Peyer's patch (tissue), 4 donors: ENCODE measurements around the gene PIN1. TPM values are rescaled to one million over a fixed set of nuclear protein-coding genes. Genes with fewer than 3 reads are reported as not detected.

Experiments
- DNase-seq, 3 donors: peaks; one replicate each; pipeline ENCODE4 v3.0.0-alpha.2; 2017 to 2019
- H3K27ac ChIP-seq, 4 donors: fragments of 200-600 bp; sonication (generic); one replicate each; pipeline ENCODE4 v1.5.1; 2016 to 2019
- H3K27me3 ChIP-seq, 2 donors: fragments of 200-600 bp; sonication (generic); one replicate each; pipeline ENCODE4 v1.5.1; 2019
- H3K36me3 ChIP-seq, 3 donors: fragments of 200-600 bp; sonication (generic); one replicate each; pipeline ENCODE4 v1.5.1; 2016 to 2019
- H3K4me1 ChIP-seq, 4 donors: fragments of 200-600 bp; sonication (generic); one replicate each; pipeline ENCODE4 v1.5.1; 2016 to 2019
- H3K4me3 ChIP-seq, 4 donors: fragments of 200-600 bp; sonication (generic); 1 replicate in 3 of 4; 2 replicates in 1 of 4; pipeline ENCODE4 v1.5.1; 2016 to 2019; ENCODE audit warnings: mild to moderate bottlenecking in 1 of 4
- H3K9me3 ChIP-seq, 4 donors: fragments of 200-600 bp; sonication (generic); one replicate each; pipeline ENCODE4 v1.5.1; 2016 to 2019; ENCODE audit warnings: mild to moderate bottlenecking in 1 of 4
- CTCF ChIP-seq, 6 experiments: fragments of 450-650 bp in 4 of 6; fragments of 200-600 bp in 2 of 6; sonication (generic) in 1 of 6; IDR thresholded peaks; one replicate each; pipeline ENCODE4 v1.5.1; 2017 to 2019; ENCODE audit warnings: antibody characterized with exemption in 6 of 6, mild to moderate bottlenecking in 3 of 6, moderate library complexity in 1 of 6
- POLR2A ChIP-seq, 2 donors: fragments of 450-650 bp; IDR thresholded peaks; one replicate each; pipeline ENCODE4 v1.5.1; 2017; ENCODE audit warnings: antibody characterized with exemption in 2 of 2, mild to moderate bottlenecking in 2 of 2, moderate library complexity in 2 of 2
- total RNA-seq, 4 donors: library from RNA; depleted of rRNA; stranded (reverse); fragments of >200 nt; gene quantifications; one replicate each; pipeline ENCODE4 v1.1.0, GENCODE V29; 2016

Gene PIN1
- total RNA-seq, 4 donors from 2014 or later = 35.7 to 89.1 (median 61.1) TPM

- H3K4me1 ChIP-seq = no peaks in the 10 kb centered on the region
- H3K9me3 ChIP-seq = no peaks in the 10 kb centered on the region
- H3K27me3 ChIP-seq = no peaks in the 10 kb centered on the region
- H3K27ac ChIP-seq = peak overlapping the region in 1 of 4 donors; percentile 71
- no peak for DNase-seq
- H3K4me3 ChIP-seq = no peak overlapping the region
- H3K36me3 ChIP-seq = no peaks in the 10 kb centered on the region
- TF ChIP-seq CTCF (IDR thresholded peaks at IDR 0.05) (no peak), POLR2A (IDR thresholded peaks at IDR 0.05) (no peak)
Observed at GRCh38 chr19:9856609-9857008, 21.5 kb downstream of the PIN1 start.

GRCh38 chr19:9857076-9857721 lies 22.1 kb downstream of the PIN1 start:
- no peaks in the 10 kb centered on the region for H3K27me3 ChIP-seq
- H3K4me1 ChIP-seq = no peaks in the 10 kb centered on the region
- TF ChIP-seq POLR2A (IDR thresholded peaks at IDR 0.05) = no peak
- H3K27ac ChIP-seq = peak overlapping the region in 3 of 4 donors; percentile 62 to 79 (median 71)
- no peaks in the 10 kb centered on the region for H3K9me3 ChIP-seq
- no peak for DNase-seq
- H3K4me3 ChIP-seq = peak overlapping the region in 1 of 4 donors; percentile 6
- H3K36me3 ChIP-seq = no peaks in the 10 kb centered on the region

DNA sequence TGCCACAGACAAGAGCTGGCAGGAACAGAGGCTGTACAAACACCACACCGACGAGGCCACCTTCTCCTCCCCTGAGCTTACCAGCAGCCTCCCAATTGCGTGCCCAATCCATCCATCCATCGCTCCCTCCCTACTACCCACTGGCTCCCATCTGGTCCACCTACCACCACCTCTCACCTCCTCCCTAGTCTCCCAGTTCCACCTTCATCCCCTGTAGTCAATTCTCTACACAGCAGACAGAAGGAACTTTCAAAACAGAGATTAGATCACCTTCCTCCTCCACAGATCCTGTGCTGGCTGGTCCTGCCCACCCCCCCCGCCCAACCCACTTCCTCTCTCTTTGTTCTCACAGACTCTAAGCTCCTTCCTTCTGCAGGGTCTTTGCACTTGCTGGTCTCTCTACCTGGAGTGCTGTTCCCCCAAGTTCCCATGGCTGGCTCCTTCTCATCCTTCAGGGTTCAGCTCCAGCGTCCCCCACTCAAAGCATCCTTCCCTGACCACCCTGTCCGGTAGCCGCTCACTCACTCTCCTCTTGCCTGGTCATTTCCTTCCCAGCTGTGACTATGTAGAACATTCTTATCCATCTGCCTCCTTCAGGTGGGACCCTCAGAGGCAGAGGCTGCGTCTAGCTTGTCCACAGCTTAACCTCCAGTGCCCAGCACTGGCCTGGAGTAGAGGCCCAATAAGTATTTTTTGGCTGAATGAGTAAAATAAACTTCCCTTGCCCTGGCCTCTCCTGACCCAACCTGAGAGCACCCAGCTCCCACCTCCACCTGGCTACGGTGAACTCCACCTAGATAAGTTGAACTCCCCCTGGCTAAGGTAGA lies 23.0 kb downstream of the PIN1 start:
- TF ChIP-seq CTCF (IDR thresholded peaks at IDR 0.05) (no peak), POLR2A (IDR thresholded peaks at IDR 0.05) (no peak)
- DNase-seq = no peak
- peak overlapping the region in 2 of 4 donors; percentile 6 to 19 for H3K4me3 ChIP-seq
- H3K9me3 ChIP-seq = no peaks in the 10 kb centered on the region
- no peaks in the 10 kb centered on the region for H3K27me3 ChIP-seq
- H3K4me1 ChIP-seq = no peaks in the 10 kb centered on the region
- H3K36me3 ChIP-seq = no peaks in the 10 kb centered on the region
- peak overlapping the region; percentile 58 to 79 (median 66) for H3K27ac ChIP-seq

- Histone ChIP-seq H3K36me3 (no peaks in the 10 kb centered on the region), H3K4me1 (no peaks in the 10 kb centered on the region), H3K9me3 (no peaks in the 10 kb centered on the region), H3K4me3 (no peak overlapping the region), H3K27me3 (no peaks in the 10 kb centered on the region), H3K27ac (peak overlapping the region; percentile 36 to 79 (median 64))
- TF ChIP-seq CTCF (IDR thresholded peaks at IDR 0.05) = no peak
- no peak for TF ChIP-seq POLR2A (IDR thresholded peaks at IDR 0.05)
- DNase-seq = no peak
Observed at GRCh38 chr19:9858766-9859165, 23.6 kb downstream of the PIN1 start.

DNA sequence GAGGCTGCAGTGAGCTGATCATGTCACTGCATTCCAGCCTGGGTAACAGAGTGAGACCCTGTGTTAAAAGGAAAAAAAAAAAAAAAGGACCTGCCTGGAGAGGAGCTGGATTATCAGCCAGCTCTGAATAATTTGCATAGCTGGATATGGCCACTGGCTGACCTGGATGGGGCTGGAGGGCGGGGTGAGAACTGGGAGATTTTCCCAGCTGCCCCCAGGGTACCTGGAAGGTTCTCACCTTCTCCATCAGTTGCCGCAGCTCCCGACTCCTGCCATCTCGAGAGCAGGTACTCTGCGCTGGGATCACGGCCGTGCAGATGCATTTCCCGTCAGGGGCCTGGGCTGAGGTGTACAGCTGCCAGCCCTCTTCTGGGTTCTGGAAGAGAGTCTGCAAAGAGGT lies 25.3 kb downstream of the PIN1 start:
- no peak for TF ChIP-seq POLR2A (IDR thresholded peaks at IDR 0.05)
- no peak for TF ChIP-seq CTCF (IDR thresholded peaks at IDR 0.05)
- Histone ChIP-seq H3K4me1 (no peaks in the 10 kb centered on the region), H3K4me3 (no peak overlapping the region), H3K9me3 (no peaks in the 10 kb centered on the region), H3K36me3 (no peaks in the 10 kb centered on the region), H3K27me3 (no peaks in the 10 kb centered on the region), H3K27ac (no peak overlapping the region)
- no peak for DNase-seq

DNA sequence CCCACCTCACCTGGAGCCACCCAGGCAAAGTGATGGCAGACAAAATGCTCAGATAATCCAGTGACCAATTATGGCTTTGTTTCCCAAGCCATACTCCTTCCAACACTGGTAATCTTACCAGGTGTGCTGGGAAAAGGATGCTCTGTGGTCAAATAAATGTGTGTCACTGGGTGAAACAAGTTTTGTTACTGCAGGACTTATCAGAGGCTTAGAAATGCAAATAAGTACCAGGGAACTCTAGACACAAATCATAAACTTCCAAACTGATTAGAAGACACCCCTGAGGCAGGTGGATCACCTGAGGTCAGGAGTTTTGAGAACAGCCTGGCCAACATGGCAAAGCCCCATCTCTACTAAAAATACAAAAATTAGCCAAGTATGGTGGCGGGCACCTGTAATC lies 26.4 kb downstream of the PIN1 start:
- H3K36me3 ChIP-seq = no peaks in the 10 kb centered on the region
- no peaks in the 10 kb centered on the region for H3K27me3 ChIP-seq
- peaks cover 0 to 1% (median 0%) of the 10 kb centered on the region in 4 donors for H3K4me1 ChIP-seq
- no peak overlapping the region for H3K4me3 ChIP-seq
- TF ChIP-seq CTCF (IDR thresholded peaks at IDR 0.05) (no peak), POLR2A (IDR thresholded peaks at IDR 0.05) (no peak)
- no peak overlapping the region for H3K27ac ChIP-seq
- no peak for DNase-seq
- no peaks in the 10 kb centered on the region for H3K9me3 ChIP-seq
